Stimulated activated CD4-positive, alpha-beta T cell treated with anti-CD3 and anti-CD28 coated beads, Interleukin-12 subunit alpha, Interleukin-12 subunit beta, amount 100 ng/mL, for 48 hours (primary cell): ENCODE measurements around the gene CCL2.

Experiments
- DNase-seq, 3 donors: peaks; one replicate each; pipeline ENCODE4 v3.0.0-alpha.2; 2020; ENCODE audit warnings: low read depth in 2 of 3, low spot score in 1 of 3

The CCL2 gene

DNA sequence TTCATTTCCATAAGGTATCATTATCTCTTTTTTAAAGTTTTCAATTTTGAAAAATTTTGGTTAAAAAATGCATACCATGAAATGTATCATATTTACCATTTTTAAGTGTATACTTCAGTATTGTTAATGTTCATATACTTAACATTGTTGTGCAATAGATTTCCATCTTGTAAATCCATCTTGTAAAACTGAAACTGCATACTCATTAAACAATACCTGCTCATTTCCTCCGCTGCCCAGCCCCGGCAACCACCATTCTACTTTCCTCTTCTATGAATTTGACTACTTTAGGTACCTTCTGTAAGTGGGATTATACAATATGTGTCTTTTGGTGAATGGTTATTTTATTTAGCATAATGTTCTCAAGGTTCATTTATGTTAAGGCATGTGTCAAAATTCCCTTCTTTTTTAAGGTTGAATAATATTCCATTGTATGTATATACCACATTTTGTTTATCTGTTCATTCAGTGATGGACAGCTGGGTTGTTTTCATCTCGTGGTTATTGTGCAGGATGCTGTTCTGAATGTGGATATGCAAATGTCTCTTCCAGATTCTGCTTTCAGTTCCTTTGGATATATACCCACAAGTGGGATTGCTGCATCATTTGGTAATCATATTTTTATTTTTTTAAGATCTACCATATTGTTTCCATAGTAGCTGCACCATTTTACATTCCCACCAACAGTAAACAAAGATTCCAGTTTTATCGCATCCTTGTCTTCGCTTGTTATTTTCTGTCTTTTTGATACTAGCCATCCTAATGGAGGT, 6.7 kb downstream of the CCL2 start:
- no peak for DNase-seq

DNA sequence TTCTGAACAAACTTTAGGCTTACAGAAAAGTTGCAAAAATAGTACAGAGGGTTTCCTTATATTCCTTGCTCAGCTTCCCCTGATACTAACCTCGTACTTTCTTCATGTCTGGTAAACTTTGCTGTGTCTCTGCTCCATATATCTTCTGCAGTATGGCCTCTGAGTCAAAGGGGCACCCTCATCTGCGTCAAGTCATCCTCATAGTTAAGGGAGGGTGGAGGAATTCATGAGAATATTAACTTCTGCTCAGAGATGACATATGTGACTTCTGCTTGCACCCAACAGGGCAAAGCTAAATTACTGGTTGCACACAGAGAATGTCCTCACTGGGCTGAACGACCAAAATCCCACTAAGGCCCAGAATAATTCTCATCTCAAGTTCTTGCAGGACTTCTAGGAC, 10.6 kb downstream of the CCL2 start:
- DNase-seq, result no peak

DNA sequence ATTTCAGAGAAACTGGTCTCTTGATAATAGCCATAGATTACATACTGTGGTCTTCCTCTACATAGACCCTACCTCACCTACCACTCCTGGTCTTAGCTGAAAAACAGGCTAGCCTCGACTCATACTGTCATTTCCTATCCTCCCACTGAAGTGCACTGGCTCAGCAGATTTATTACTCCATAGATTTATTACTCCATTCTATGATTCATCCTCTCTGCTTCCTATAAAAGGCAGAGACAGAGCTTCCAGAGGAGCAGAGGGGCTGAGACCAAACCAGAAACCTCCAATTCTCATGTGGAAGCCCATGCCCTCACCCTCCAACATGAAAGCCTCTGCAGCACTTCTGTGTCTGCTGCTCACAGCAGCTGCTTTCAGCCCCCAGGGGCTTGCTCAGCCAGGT, 14.9 kb downstream of the CCL2 start, which contains the start of gene CCL7:
Gene CCL7 (plus strand): TSS at position 253 of the 400 bp plus-strand sequence. CDS start 70 bp downstream, at position 323.
- DNase-seq, result no peak

GRCh38 chr17:34275881-34276280, 20.8 kb downstream of the CCL2 start:
- no peak for DNase-seq

- DNase-seq, result no peak
Observed at GRCh38 chr17:34276826-34277225, 21.7 kb downstream of the CCL2 start.

GRCh38 chr17:34283571-34283970, 28.5 kb downstream of the CCL2 start:
- no peak for DNase-seq

DNA sequence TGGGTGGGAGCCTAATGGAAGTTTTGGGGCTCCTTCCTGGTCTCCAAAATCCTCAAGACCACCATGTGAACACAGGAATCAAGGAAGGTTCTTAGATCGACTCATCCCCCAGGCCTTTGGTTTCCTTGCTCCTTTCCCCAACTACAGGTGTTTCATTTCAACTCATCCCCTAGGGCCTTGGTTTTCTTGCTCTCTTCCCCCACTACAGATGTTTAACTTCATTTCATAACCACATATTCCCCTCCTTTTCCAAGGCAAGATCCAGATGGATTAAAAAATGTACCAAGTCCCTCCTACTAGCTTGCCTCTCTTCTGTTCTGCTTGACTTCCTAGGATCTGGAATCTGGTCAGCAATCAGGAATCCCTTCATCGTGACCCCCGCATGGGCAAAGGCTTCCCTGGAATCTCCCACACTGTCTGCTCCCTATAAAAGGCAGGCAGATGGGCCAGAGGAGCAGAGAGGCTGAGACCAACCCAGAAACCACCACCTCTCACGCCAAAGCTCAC, 30.3 kb downstream of the CCL2 start, which contains the start of gene CCL11:
Gene CCL11 (plus strand): TSS at position 457 of the 507 bp plus-strand sequence. CDS start 67 bp downstream, outside the sequence.
- no peak for DNase-seq

DNA sequence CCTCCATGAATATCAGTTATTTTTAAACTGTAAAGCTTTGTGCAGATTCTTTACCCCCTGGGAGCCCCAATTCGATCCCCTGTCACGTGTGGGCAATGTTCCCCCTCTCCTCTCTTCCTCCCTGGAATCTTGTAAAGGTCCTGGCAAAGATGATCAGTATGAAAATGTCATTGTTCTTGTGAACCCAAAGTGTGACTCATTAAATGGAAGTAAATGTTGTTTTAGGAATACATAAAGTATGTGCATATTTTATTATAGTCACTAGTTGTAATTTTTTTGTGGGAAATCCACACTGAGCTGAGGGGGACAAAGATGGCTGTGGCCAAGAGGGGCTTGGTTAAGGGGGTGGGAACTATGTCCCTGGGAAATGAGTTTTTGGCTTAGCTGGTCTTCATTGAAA, 32.8 kb downstream of the CCL2 start:
- DNase-seq, result no peak

DNA sequence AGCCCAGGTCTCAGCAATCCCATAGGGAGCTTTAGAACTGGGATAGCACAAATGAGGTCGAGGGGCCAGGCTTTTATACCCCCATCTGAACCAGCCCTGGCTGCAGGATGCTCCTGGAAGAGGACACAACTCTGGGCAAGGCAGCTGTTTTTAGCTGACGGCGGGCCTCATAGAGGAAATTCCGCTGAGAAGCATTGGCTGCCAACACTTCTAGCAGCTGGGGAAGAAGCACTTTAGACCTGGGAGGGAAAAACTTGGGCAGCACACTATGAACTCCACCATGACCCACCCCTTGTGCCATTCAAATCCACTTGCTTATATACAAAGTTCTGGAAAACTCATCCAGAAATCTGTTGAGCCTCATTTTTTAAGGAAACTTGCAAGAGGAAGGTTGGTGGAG, 35.5 kb downstream of the CCL2 start:
- no peak for DNase-seq

DNA sequence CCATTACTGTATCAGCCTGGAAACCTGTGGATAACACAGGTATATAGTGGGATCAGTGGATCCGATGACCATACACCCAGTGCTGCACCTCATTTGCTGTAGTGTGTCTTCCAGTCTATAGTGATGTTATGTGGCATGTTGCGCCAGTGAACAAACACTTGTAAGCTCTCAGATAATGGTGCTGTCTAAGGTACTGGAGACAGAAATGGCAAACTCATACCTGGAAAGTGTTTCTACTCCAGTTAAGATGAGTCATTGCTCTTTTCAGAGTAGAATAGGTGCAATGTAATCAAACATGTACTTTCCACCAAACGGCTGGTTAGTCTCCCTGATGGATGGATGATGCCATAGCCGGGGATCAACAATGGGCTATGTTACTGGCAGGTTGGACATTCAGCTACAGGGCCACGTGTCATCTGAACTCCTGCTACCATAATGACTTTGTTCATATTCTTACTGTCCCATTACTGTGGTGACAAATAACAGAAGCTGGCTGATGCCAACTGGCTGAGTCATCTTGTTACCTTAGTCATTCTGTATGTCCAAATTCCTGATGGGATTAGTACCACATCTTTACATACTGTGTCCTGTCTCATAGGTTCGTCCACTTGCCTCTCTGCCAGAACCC, 36.8 kb downstream of the CCL2 start:
- DNase-seq, result no peak

DNA sequence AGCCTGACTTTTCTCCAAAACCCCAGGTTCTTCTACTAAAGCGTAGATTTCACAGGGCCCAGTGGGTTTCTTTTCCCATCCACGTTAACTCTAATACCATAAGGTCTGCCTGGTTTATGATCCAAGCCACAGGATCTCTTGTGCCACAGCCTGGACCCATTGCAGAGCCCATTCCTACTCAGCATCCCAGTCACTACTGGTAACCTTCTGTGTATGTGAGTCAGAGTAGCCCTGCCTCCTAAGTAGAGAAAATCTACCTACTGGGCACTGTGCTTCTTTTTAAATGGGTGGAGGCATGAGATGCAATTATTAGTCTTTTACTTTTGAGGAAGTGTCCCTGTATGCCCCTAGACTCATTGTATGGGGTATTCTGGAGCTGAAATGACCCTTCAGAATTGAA, 43.9 kb downstream of the CCL2 start:
- DNase-seq, result no peak

GRCh38 chr17:34299956-34300577, 45.0 kb downstream of the CCL2 start:
- DNase-seq, result no peak

GRCh38 chr17:34300652-34301370, 45.7 kb downstream of the CCL2 start:
- no peak for DNase-seq

DNA sequence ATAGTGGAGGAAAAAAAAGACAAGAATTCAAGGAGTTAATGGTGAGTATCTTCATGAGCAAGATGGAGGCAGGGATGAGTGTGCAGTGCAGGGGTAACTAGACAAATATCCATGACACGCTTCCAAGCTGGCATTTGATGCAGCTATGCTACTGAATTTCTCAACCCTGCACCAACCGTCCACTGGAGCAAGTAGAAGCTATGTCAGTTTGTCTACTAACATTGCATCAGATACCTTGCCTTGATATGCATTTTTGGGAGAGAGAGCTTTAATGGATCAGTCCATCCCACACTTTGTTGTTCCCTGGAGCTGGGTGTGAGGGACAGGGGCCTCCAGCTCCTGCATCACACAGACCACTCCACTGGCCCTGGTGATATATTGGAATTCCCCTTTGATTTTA, 46.9 kb downstream of the CCL2 start:
- no peak for DNase-seq

DNA sequence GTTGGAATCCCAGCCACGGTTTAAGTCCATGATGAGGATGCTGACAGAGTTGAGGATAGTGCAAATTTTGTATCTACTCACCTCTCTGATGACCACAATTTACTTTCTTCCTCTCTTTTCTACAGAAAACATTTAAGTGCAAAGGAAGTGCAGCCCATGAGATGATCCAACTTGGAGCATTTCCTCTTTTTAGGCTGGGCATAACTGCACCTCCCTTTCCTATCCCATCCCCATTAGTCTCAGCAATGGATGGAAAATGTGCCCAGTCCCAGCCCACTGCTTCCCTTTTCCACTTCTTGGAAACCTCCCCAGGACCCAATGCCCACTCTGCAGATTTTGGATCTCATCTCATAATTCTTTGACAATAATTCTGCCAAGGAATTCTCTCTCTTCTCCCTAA, 47.6 kb downstream of the CCL2 start:
- DNase-seq, result no peak

GRCh38 chr17:34303606-34304005, 48.5 kb downstream of the CCL2 start:
- DNase-seq, result no peak

- no peak for DNase-seq
Observed at GRCh38 chr17:34305061-34305460, 50.0 kb downstream of the CCL2 start.

DNA sequence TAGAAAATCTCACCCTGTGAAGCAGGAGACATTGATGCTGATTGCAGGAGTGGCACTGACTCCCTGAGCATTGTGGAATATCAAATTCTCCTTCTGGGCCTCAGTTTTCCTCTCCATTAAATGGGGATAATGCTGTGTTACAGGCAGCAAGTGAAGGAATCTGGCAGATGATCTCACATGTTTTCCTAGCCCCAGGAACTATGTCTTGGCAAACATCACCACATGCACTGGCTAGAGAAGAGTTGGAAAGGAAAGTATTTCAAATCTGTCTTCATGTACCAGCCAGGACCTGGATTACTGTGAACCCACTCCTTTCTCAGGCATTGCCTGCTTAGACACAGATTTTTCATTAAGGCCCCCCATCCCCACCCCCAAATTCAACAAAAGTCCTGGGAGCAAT, 50.5 kb downstream of the CCL2 start:
- no peak for DNase-seq

DNA sequence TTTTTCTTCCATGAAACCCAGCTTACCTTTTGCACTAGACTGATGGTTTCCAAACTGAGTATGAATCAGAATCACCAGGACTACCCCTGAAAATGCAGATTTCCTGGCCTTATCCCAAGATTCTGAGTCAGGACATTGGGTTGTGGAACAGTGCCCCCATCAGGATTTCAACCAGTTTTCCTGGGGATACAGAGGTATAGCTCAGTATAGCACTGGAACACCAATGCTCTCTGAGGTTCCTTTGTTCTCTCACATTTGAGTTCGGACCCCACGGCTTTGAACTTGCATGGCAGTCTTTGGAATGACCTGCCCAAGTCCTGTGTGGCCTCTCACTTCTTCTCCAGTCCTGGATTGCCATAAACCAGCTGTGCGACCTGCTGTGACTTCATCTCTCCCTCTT, 51.4 kb downstream of the CCL2 start:
- no peak for DNase-seq
